ENCODE measurements around the gene OR6K3.

GRCh38 chr1:158716335-158716734, 4.2 kb downstream of the OR6K3 start:
- TF ChIP-seq CTCF (IDR thresholded peaks at IDR 0.05) = no peak
- no peak for TF ChIP-seq ZFX (IDR thresholded peaks at IDR 0.05; ENCODE audit: borderline replicate concordance)
